H9 (cell line): ENCODE measurements around the gene NACC1. TPM values are rescaled to one million over a fixed set of nuclear protein-coding genes. Genes with fewer than 3 reads are reported as not detected.
A peak's percentile ranks its signal among the peaks of the same experiment; 100 is the strongest.

ENCODE experiments used
- DNase-seq: peaks from one replicate; pipeline ENCODE4 v3.0.0-alpha.2; 2017
- H2AFZ ChIP-seq: one replicate; pipeline ENCODE4 v1.6.1; 2013; ENCODE audit warnings: mild to moderate bottlenecking, low read length, control low read depth, moderate library complexity
- H2AK5ac ChIP-seq: 2 replicates; pipeline ENCODE4 v1.6.1; 2013; ENCODE audit warnings: low read length, control low read depth, mixed read lengths; ENCODE audit not compliant: insufficient read length
- H2BK120ac ChIP-seq: one replicate; pipeline ENCODE4 v1.6.1; 2013; ENCODE audit warnings: low read depth, mild to moderate bottlenecking, low read length, control low read depth, inconsistent platforms; ENCODE audit not compliant: poor library complexity, severe bottlenecking
- H2BK12ac ChIP-seq: 2 replicates; pipeline ENCODE4 v1.6.1; 2013; ENCODE audit warnings: low read length, control low read depth, mixed read lengths, low read depth; ENCODE audit not compliant: insufficient read length
- H2BK15ac ChIP-seq: 2 replicates; pipeline ENCODE4 v1.6.1; 2013; ENCODE audit warnings: low read depth, low read length, control low read depth
- H2BK20ac ChIP-seq: one replicate; pipeline ENCODE4 v1.6.1; 2013; ENCODE audit warnings: low read depth, mild to moderate bottlenecking, low read length, control low read depth, inconsistent platforms; ENCODE audit not compliant: poor library complexity, severe bottlenecking
- H2BK5ac ChIP-seq: 2 replicates; pipeline ENCODE4 v1.6.1; 2013; ENCODE audit warnings: low read length, control low read depth, mixed read lengths; ENCODE audit not compliant: insufficient read length
- H3K14ac ChIP-seq: 2 replicates; pipeline ENCODE4 v1.6.1; 2013; ENCODE audit warnings: low read length, control low read depth; ENCODE audit not compliant: insufficient read depth
- H3K18ac ChIP-seq: 2 replicates; pipeline ENCODE4 v1.6.1; 2013; ENCODE audit warnings: low read depth, mild to moderate bottlenecking, mixed read lengths, low read length, control low read depth; ENCODE audit not compliant: insufficient read length
- H3K23ac ChIP-seq: 2 replicates; pipeline ENCODE4 v1.6.1; 2013; ENCODE audit warnings: low read length, control low read depth, mixed read lengths, low read depth; ENCODE audit not compliant: insufficient read length
- H3K23me2 ChIP-seq: 2 replicates; pipeline ENCODE4 v1.6.1; 2013; ENCODE audit warnings: low read depth, mild to moderate bottlenecking, mixed read lengths, low read length, control low read depth; ENCODE audit not compliant: insufficient read length, poor library complexity, severe bottlenecking
- H3K27ac ChIP-seq: 2 replicates; pipeline ENCODE4 v1.5.1; 2013; ENCODE audit warnings: low read length, control low read depth, mixed read lengths, low read depth; ENCODE audit not compliant: insufficient read length
- H3K27me3 ChIP-seq: 2 replicates; pipeline ENCODE4 v1.6.1; 2013; ENCODE audit warnings: low read length, control low read depth, inconsistent platforms; ENCODE audit not compliant: insufficient read depth
- H3K4ac ChIP-seq: 2 replicates; pipeline ENCODE4 v1.6.1; 2013; ENCODE audit warnings: low read depth, mild to moderate bottlenecking, control low read depth, inconsistent platforms, low read length, moderate library complexity
- H3K4me1 ChIP-seq: 2 replicates; pipeline ENCODE4 v1.6.1; 2013; ENCODE audit warnings: low read length, control low read depth, inconsistent platforms; ENCODE audit not compliant: insufficient read depth
- H3K4me2 ChIP-seq: 2 replicates; pipeline ENCODE4 v1.6.1; 2013; ENCODE audit warnings: low read length, control low read depth, mixed read lengths; ENCODE audit not compliant: insufficient read length, insufficient read depth
- H3K56ac ChIP-seq: 2 replicates; pipeline ENCODE4 v1.6.1; 2013; ENCODE audit warnings: low read depth, mild to moderate bottlenecking, mixed read lengths, low read length, control low read depth; ENCODE audit not compliant: insufficient read length
- H3K79me1 ChIP-seq: 2 replicates; pipeline ENCODE4 v1.6.1; 2013; ENCODE audit warnings: low read depth, mild to moderate bottlenecking, moderate library complexity, low read length, control low read depth, inconsistent platforms; ENCODE audit not compliant: insufficient read depth, poor library complexity, severe bottlenecking
- H3K79me2 ChIP-seq: 2 replicates; pipeline ENCODE4 v1.6.1; 2013; ENCODE audit warnings: low read length, control low read depth, inconsistent platforms; ENCODE audit not compliant: insufficient read depth
- H3K9ac ChIP-seq: 2 replicates; pipeline ENCODE4 v1.6.1; 2013; ENCODE audit warnings: low read length, control low read depth, mixed read lengths; ENCODE audit not compliant: insufficient read length; ENCODE audit errors: extremely low read depth
- H3K9me3 ChIP-seq: one replicate; pipeline ENCODE4 v1.6.1; 2013; ENCODE audit warnings: low read depth, low read length, inconsistent platforms; ENCODE audit not compliant: control insufficient read depth
- H3T11ph ChIP-seq: one replicate; pipeline ENCODE4 v1.6.1; 2013; ENCODE audit warnings: mild to moderate bottlenecking, low read length, control low read depth, inconsistent platforms
- H4K20me1 ChIP-seq: one replicate; pipeline ENCODE4 v1.6.1; 2013; ENCODE audit not compliant: control insufficient read depth, insufficient read length, insufficient read depth
- H4K5ac ChIP-seq: 2 replicates; pipeline ENCODE4 v1.6.1; 2013; ENCODE audit warnings: low read depth, mild to moderate bottlenecking, mixed read lengths, low read length, control low read depth; ENCODE audit not compliant: insufficient read length
- H4K8ac ChIP-seq: replicated peaks from 2 replicates; pipeline ENCODE4 v1.6.1; 2013; ENCODE audit warnings: low read length, control low read depth, mixed read lengths, low read depth; ENCODE audit not compliant: insufficient read length
- H4K91ac ChIP-seq: 2 replicates; pipeline ENCODE4 v1.6.1; 2013; ENCODE audit warnings: low read depth, mild to moderate bottlenecking, moderate library complexity, mixed read lengths, low read length, control low read depth; ENCODE audit not compliant: insufficient read length
- H3K27ac Mint-ChIP-seq, 3 experiments: 2 replicates in 2 of 3; 3 replicates in 1 of 3; pipeline ENCODE4 v1.8.0; 2020 to 2021; ENCODE audit warnings: mixed read lengths in 3 of 3, mild to moderate bottlenecking in 1 of 3, moderate library complexity in 1 of 3
- H3K27me3 Mint-ChIP-seq: 2 replicates; pipeline ENCODE4 v1.8.0; 2021; ENCODE audit warnings: low read depth, mild to moderate bottlenecking, moderate library complexity, mixed read lengths
- H3K36me3 Mint-ChIP-seq, 3 experiments: 2 replicates in 2 of 3; 3 replicates in 1 of 3; pipeline ENCODE4 v1.8.0; 2020 to 2021; ENCODE audit warnings: low read depth in 3 of 3, mixed read lengths in 3 of 3; ENCODE audit not compliant: insufficient read depth in 1 of 3
- H3K4me1 Mint-ChIP-seq, 2 experiments: 2 replicates each; pipeline ENCODE4 v1.8.0; 2020; ENCODE audit warnings: mixed read lengths in 2 of 2
- H3K4me3 Mint-ChIP-seq, 2 experiments: 2 replicates in 1 of 2; 3 replicates in 1 of 2; pipeline ENCODE4 v1.8.0; 2020 to 2021; ENCODE audit warnings: mild to moderate bottlenecking in 2 of 2, mixed read lengths in 2 of 2, moderate library complexity in 1 of 2
- H3K9me3 Mint-ChIP-seq, 2 experiments: 2 replicates in 1 of 2; 3 replicates in 1 of 2; pipeline ENCODE4 v1.8.0; 2020; ENCODE audit warnings: mild to moderate bottlenecking in 2 of 2, mixed read lengths in 2 of 2, moderate library complexity in 1 of 2
- WGBS: extraction: QIAGEN DNeasy Blood & Tissue Kit; methylation state at CpG from one replicate; pipeline ENCODE4 v1.1.7; 2013; ENCODE audit warnings: missing lambda C conversion rate, low lambda C conversion rate, mixed read lengths; ENCODE audit not compliant: insufficient read length; ENCODE audit errors: extremely low coverage; 5-methylcytosine and 5-hydroxymethylcytosine counted together
- total RNA-seq: library from RNA; stranded (reverse); gene quantifications from 2 replicates; pipeline ENCODE4 v1.2.1, GENCODE V29; 2021
- TF ChIP-seq, protein P1 (sequence below): fragments of 200-600 bp; sonication (generic); conservative IDR thresholded peaks from 3 replicates; pipeline ENCODE4 v1.8.0; 2021; ENCODE audit warnings: antibody characterized with exemption, mild to moderate bottlenecking

The NACC1 gene
- total RNA-seq, 1 experiment from 2014 or later = 198 TPM

DNA sequence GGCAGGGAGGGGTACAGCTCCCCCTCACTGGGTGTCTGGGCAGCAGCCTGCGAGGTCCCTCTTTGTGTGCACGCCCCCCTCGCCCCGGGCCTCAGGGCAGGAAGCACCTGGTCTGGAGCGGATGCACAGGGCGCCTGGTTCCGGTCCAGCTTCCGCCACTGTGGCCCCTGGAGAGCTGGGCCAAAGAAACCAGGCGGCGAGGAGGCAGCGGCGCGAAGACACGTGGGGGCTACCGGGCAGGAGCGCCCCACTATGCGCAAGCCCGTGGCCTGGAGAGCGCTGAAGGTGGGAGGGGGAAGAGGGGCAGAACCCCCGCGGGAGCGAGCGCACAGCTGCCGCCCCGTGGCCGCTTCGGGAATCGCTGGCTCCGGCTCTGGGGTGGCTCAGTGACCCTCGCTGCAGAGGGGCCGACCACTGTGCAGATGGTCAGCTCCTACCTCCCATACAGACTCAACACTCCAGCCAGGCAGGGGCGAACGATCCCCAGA, 13.7 kb upstream of the NACC1 start:
- H2BK120ac ChIP-seq = no peak overlapping the region
- no peaks in the 10 kb centered on the region for H3K79me2 ChIP-seq
- no peaks in the 10 kb centered on the region for H3K4me1 ChIP-seq
- H3K4ac ChIP-seq = no peak overlapping the region
- Mint-ChIP-seq H3K4me1 (peaks cover 7 to 11% of the 10 kb centered on the region in 2 experiments), H3K9me3 (peaks cover 0 to 7% of the 10 kb centered on the region in 2 experiments; a peak in 3 of 5 replicates), H3K4me3 (no peak overlapping the region), H3K27me3 (peaks cover 33% of the 10 kb centered on the region), H3K36me3 (peaks cover 9 to 11% (median 10%) of the 10 kb centered on the region in 3 experiments), H3K27ac (peak overlapping the region in 1 of 3 experiments; percentile 92; a peak in 1 of 7 replicates)
- peaks cover 3% of the 10 kb centered on the region for H4K20me1 ChIP-seq
- no peak overlapping the region for H3K23ac ChIP-seq
- H3K56ac ChIP-seq = no peak overlapping the region
- peaks cover 12% of the 10 kb centered on the region; the same call in 1 of the 2 replicates for H3K27me3 ChIP-seq
- no peak overlapping the region for H4K91ac ChIP-seq
- TF ChIP-seq, protein P1, sequence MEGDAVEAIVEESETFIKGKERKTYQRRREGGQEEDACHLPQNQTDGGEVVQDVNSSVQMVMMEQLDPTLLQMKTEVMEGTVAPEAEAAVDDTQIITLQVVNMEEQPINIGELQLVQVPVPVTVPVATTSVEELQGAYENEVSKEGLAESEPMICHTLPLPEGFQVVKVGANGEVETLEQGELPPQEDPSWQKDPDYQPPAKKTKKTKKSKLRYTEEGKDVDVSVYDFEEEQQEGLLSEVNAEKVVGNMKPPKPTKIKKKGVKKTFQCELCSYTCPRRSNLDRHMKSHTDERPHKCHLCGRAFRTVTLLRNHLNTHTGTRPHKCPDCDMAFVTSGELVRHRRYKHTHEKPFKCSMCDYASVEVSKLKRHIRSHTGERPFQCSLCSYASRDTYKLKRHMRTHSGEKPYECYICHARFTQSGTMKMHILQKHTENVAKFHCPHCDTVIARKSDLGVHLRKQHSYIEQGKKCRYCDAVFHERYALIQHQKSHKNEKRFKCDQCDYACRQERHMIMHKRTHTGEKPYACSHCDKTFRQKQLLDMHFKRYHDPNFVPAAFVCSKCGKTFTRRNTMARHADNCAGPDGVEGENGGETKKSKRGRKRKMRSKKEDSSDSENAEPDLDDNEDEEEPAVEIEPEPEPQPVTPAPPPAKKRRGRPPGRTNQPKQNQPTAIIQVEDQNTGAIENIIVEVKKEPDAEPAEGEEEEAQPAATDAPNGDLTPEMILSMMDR = peak; percentile 89
- H2AK5ac ChIP-seq = no peak overlapping the region
- H2BK15ac ChIP-seq = no peak overlapping the region
- H3K9ac ChIP-seq = no peak overlapping the region
- H3K27ac ChIP-seq = no peak overlapping the region
- H2BK5ac ChIP-seq = no peak overlapping the region
- DNase-seq = peak; percentile 69
- H3K18ac ChIP-seq = no peak overlapping the region
- H3K4me2 ChIP-seq = no peak overlapping the region
- no peak overlapping the region for H2BK12ac ChIP-seq
- H3T11ph ChIP-seq = no peak overlapping the region
- no peak overlapping the region for H2AFZ ChIP-seq
- H3K79me1 ChIP-seq = no peaks in the 10 kb centered on the region
- no peak overlapping the region; the same call in 1 of the 2 replicates for H3K14ac ChIP-seq
- H4K8ac ChIP-seq = no peak overlapping the region
- H3K23me2 ChIP-seq = no peaks in the 10 kb centered on the region
- H4K5ac ChIP-seq = no peak overlapping the region
- H2BK20ac ChIP-seq = no peak overlapping the region
- no peaks in the 10 kb centered on the region for H3K9me3 ChIP-seq
- WGBS = no CpG with 5 or more reads among the region's 33 CpGs
